Measurements from ENCODE around the gene TMEM47.
A peak's percentile ranks its signal among the peaks of the same experiment; 100 is the strongest.

Gene TMEM47

DNA sequence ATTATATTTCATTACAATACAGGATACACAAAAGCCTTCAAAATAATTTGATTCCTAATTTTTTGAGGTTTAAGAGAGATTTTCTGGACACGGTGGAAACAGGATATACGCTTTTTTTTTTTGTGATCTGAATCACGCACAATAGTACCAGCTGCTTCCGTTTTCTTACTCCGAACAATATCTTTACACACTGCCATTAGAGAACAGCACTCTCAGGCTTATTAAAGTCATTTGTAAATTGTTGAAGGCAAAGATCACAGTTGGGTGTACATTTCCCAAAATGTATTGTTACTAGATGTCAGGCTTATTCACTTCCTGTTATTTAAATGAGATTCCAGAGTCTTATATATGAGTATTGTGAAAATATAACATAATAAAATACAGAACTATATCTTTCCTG lies 71.5 kb downstream of the TMEM47 start:
- no peak for DNase-seq (ENCODE audit: low read depth, low spot score)

DNA sequence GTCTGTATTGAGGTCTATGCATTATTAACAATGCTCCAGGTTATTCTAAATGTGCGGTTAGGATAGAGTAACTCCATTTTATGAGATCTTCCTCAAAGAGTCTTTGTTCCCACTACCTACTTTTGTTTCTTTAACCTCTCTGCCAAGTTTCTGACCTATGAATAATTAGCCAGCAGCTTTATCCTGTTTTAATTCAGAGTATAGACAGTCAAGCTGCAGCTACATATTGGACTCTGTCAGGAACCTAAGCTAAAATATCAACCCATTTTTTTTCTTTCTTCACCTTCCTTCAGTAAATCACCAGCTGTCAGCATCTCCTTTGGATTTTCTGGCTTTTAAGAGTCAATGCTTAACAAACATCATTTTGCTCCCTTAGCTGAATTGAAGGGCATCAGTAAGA lies 72.3 kb downstream of the TMEM47 start:
- DNase-seq (ENCODE audit: low read depth, low spot score), result no peak

DNA sequence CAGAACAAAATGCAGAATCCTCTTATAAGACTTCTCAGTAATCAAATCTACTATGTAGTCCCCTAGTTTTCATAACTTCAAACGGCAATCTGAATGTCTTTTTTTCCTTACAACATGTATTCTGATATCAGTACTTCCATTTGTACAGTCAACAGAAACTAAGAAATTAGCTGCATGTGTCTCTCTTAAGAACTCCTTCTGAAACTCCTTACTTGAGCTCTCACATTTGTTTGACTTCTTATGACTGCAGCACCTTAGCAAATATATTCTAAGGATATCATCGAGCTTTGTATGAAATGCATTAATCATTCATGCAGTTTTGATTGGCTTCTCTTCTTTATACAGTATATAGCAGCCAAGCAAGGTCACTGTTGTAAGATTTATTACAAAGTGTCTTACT lies 77.0 kb downstream of the TMEM47 start:
- DNase-seq (ENCODE audit: low read depth, low spot score), result no peak

DNA sequence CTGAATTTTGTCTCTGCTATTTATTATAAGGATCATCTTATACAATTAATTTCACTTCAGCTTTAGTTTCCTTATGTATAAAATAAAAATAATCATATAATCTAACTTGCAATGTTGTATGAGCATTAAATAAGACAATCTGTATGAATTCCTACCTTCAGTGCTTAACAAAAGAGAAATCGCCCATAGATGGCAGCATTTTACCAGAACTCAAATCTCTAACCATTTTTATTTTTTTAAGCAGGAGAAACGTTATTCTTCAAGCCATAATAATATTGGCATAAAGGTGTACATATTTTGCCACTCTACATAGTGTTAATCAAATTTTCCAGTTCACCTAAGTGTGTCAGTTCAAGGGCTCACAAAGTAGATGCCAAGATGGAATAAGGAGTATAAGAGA lies 78.8 kb downstream of the TMEM47 start:
- peak; percentile 52 for DNase-seq (ENCODE audit: low read depth, low spot score)
